KMS-11 (cell line): ENCODE measurements around the gene ZNF385A.

ENCODE experiments used
- H2AFZ ChIP-seq: fragments of 200-600 bp; sonication (generic); 2 replicates; pipeline ENCODE4 v1.6.1; 2016; ENCODE audit warnings: antibody characterized with exemption, mixed run types, low read depth
- H3K27ac ChIP-seq: fragments of 200-600 bp; sonication (generic); 2 replicates; pipeline ENCODE4 v1.6.1; 2016; ENCODE audit warnings: mild to moderate bottlenecking, mixed run types
- H3K27me3 ChIP-seq: fragments of 200-600 bp; sonication (generic); 2 replicates; pipeline ENCODE4 v1.6.1; 2017; ENCODE audit warnings: mild to moderate bottlenecking, low read depth, mixed run types, moderate library complexity; ENCODE audit not compliant: insufficient read depth
- H3K36me3 ChIP-seq: fragments of 200-600 bp; sonication (generic); 2 replicates; pipeline ENCODE4 v1.6.1; 2017; ENCODE audit warnings: mild to moderate bottlenecking, mixed run types; ENCODE audit not compliant: insufficient read depth
- H3K4me1 ChIP-seq: fragments of 200-600 bp; sonication (generic); 2 replicates; pipeline ENCODE4 v1.6.1; 2016; ENCODE audit warnings: mild to moderate bottlenecking, low read depth, mixed run types; ENCODE audit not compliant: poor library complexity, severe bottlenecking
- H3K4me2 ChIP-seq: fragments of 200-600 bp; sonication (generic); 2 replicates; pipeline ENCODE4 v1.7.0; 2016; ENCODE audit warnings: mild to moderate bottlenecking, mixed run types
- H3K4me3 ChIP-seq: fragments of 200-600 bp; sonication (generic); IDR thresholded peaks from 2 replicates; pipeline ENCODE4 v1.6.1; 2017; ENCODE audit warnings: low read depth, low read length, mixed read lengths; ENCODE audit not compliant: insufficient read depth
- H3K79me2 ChIP-seq: fragments of 200-600 bp; sonication (generic); 2 replicates; pipeline ENCODE4 v1.6.1; 2016; ENCODE audit warnings: low read depth, mixed run types; ENCODE audit not compliant: insufficient read depth
- H3K9ac ChIP-seq: fragments of 200-600 bp; sonication (generic); 2 replicates; pipeline ENCODE4 v1.6.1; 2016; ENCODE audit warnings: mild to moderate bottlenecking, mixed run types
- H4K20me1 ChIP-seq: fragments of 200-600 bp; sonication (generic); 2 replicates; pipeline ENCODE4 v1.6.1; 2016; ENCODE audit warnings: mild to moderate bottlenecking, mixed run types; ENCODE audit not compliant: insufficient read depth
- TF ChIP-seq, protein P1 (sequence below): fragments of 200-600 bp; sonication (generic); conservative IDR thresholded peaks from 2 replicates; pipeline ENCODE4 v1.6.1; 2017; ENCODE audit warnings: low read depth, mild to moderate bottlenecking, antibody characterized with exemption, low read length, moderate library complexity, mixed read lengths

Gene ZNF385A

DNA sequence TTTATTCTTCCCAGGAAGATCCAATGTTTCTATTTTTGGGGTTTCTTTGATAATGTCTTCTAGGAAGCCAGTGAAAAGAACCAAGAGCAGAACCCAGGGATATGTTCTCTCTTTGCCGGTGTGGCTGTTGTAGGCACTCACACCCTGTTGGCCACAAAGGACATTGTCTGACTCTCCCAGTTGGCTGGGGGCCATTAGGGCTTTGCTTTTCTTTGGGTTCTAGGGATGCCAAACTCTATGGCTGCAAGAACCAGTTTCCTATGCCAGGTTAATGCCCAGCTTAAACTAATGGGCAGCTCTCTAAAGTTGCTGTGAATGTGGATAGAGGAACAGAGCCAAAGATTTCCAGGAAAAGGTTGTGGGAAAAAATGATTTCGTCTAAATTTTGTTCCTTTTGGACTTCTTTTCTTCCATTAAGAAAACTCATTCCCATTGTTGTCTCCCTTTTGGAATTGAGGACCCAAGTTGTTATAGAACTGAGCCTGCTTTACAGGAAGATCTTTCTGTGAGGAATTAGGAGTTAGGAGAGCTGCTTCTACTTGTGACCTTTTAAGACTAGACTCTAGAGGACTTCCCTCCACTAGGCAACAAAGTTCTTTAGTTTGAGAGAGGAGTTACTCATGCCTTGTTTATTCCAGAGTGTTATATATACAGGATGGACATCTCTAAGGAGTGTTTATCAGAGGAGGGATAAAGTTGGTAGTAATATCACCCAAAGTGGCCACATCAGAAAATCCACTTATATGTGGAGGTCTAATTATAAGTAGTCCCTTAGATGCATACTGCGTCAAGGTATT lies 46.5 kb downstream of the ZNF385A start:
- no peaks in the 10 kb centered on the region for H3K4me1 ChIP-seq
- H3K27me3 ChIP-seq, result no peaks in the 10 kb centered on the region
- no peak overlapping the region for H3K4me3 ChIP-seq
- H2AFZ ChIP-seq, result no peak overlapping the region
- H4K20me1 ChIP-seq, result 0 out of 2 replicates have a peak, but pooled peaks cover 4% of the 10 kb centered on the region
- H3K27ac ChIP-seq, result no peak overlapping the region
- no peaks in the 10 kb centered on the region; the same call in 1 of the 2 replicates for H3K79me2 ChIP-seq
- TF ChIP-seq, protein P1, sequence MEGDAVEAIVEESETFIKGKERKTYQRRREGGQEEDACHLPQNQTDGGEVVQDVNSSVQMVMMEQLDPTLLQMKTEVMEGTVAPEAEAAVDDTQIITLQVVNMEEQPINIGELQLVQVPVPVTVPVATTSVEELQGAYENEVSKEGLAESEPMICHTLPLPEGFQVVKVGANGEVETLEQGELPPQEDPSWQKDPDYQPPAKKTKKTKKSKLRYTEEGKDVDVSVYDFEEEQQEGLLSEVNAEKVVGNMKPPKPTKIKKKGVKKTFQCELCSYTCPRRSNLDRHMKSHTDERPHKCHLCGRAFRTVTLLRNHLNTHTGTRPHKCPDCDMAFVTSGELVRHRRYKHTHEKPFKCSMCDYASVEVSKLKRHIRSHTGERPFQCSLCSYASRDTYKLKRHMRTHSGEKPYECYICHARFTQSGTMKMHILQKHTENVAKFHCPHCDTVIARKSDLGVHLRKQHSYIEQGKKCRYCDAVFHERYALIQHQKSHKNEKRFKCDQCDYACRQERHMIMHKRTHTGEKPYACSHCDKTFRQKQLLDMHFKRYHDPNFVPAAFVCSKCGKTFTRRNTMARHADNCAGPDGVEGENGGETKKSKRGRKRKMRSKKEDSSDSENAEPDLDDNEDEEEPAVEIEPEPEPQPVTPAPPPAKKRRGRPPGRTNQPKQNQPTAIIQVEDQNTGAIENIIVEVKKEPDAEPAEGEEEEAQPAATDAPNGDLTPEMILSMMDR, result no peak
- H3K4me2 ChIP-seq, result no peak overlapping the region
- peaks cover 3% of the 10 kb centered on the region; the same call in 1 of the 2 replicates for H3K36me3 ChIP-seq
- H3K9ac ChIP-seq, result no peak overlapping the region

GRCh38 chr12:54337280-54337842 lies 47.2 kb downstream of the ZNF385A start:
- Histone ChIP-seq H3K4me3 (no peak overlapping the region), H3K9ac (no peak overlapping the region), H3K27me3 (no peaks in the 10 kb centered on the region), H4K20me1 (0 out of 2 replicates have a peak, but pooled peaks cover 4% of the 10 kb centered on the region), H3K27ac (no peak overlapping the region), H2AFZ (no peak overlapping the region), H3K79me2 (peaks cover 2% of the 10 kb centered on the region; the same call in 1 of the 2 replicates), H3K4me2 (no peak overlapping the region), H3K4me1 (no peaks in the 10 kb centered on the region), H3K36me3 (no peaks in the 10 kb centered on the region; the same call in 1 of the 2 replicates)
- TF ChIP-seq, protein P1, result no peak

DNA sequence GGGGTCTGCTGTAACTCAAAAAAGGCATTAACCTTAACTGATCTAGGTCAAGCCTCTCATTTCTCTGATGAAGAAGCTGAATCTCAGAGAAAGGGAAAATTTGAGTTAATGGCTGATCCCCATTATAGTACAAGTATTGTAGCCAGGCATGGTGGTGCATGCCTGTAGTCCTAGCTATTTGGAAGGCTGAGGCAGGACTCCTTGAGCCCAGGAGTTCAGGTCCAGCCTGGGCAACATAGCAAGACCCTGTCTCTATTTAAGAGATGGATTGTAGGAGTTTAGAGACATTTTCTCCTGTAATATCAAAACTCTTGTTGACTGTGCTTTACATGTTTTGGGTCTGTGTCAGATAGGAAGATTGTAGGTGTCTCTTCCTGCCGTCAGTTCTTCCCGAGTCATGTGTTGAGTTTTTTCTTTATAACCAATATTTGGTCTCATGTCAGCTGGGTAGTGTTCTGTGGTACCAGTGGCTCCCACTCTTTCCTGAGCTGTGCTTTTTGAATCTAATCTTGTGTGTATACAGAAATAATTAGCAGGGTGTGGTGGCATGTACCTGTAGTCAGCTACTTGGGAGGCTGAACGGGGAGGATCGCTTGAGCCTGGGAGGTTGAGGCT lies 51.0 kb downstream of the ZNF385A start:
- H4K20me1 ChIP-seq, result 0 out of 2 replicates have a peak, but pooled peaks cover 4% of the 10 kb centered on the region
- H3K4me1 ChIP-seq, result no peaks in the 10 kb centered on the region
- no peaks in the 10 kb centered on the region for H3K36me3 ChIP-seq
- no peak overlapping the region for H3K4me3 ChIP-seq
- H3K79me2 ChIP-seq, result peaks cover 22% of the 10 kb centered on the region
- no peak overlapping the region for H2AFZ ChIP-seq
- H3K9ac ChIP-seq, result no peak overlapping the region
- no peak overlapping the region for H3K27ac ChIP-seq
- no peaks in the 10 kb centered on the region for H3K27me3 ChIP-seq
- no peak overlapping the region for H3K4me2 ChIP-seq
- TF ChIP-seq, protein P1, result no peak

DNA sequence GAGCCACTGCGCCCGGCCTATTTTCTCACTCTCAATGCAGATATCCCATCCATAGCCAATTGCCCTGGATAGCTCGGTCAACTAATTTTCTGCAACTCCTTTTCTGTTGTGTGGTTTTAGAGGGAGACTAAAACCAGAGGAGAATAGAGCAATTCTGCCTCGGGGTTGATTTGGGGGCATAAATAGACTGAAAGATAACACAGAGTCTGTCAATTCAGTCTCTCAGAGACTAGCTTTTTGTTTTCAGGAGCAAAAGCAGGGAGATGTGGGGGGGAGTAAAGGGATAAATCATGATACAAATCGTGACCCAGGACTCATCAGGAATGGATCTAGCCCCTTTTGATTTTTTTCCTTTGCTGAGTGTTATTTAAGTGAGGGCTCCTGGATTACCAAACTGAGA lies 53.1 kb downstream of the ZNF385A start:
- Histone ChIP-seq H2AFZ (no peak overlapping the region), H3K36me3 (no peaks in the 10 kb centered on the region), H3K79me2 (peaks cover 26% of the 10 kb centered on the region), H3K27me3 (no peaks in the 10 kb centered on the region), H3K4me3 (no peak overlapping the region), H4K20me1 (no peaks in the 10 kb centered on the region), H3K4me1 (peaks cover 6% of the 10 kb centered on the region), H3K9ac (no peak overlapping the region), H3K4me2 (no peak overlapping the region), H3K27ac (no peak overlapping the region)
- TF ChIP-seq, protein P1, result no peak
